ENCODE results near the gene KLHL3. TPM values are rescaled to one million over a fixed set of nuclear protein-coding genes. Genes with fewer than 3 reads are reported as not detected.

Gene KLHL3
- total RNA-seq, 4 donors from 2014 or later: 22.5 to 35.7 (median 27.5) TPM

- Histone ChIP-seq H3K27me3 (no peaks in the 10 kb centered on the region), H3K9me3 (peaks cover 0 to 10% (median 0%) of the 10 kb centered on the region in 4 donors), H3K27ac (no peak overlapping the region), H3K4me3 (no peak overlapping the region), H3K4me1 (peaks cover 0 to 5% (median 0%) of the 10 kb centered on the region in 4 donors), H3K36me3 (peaks cover 0 to 32% (median 0%) of the 10 kb centered on the region in 3 donors)
- WGBS, 2 donors: 48 to 61% methylated on average over 2 of the region's 2 CpGs
- DNase-seq (ENCODE audit: low spot score in 2 of 2): no peak
- TF ChIP-seq POLR2A (IDR thresholded peaks at IDR 0.05) (no peak), CTCF (IDR thresholded peaks at IDR 0.05) (no peak), EP300 (IDR thresholded peaks at IDR 0.05) (no peak)
Observed at GRCh38 chr5:137636099-137636498, 99.8 kb downstream of the KLHL3 start.

GRCh38 chr5:137635521-137635921 lies 100.4 kb downstream of the KLHL3 start:
- DNase-seq (ENCODE audit: low spot score in 2 of 2): no peak
- Histone ChIP-seq H3K4me1 (peaks cover 0 to 8% (median 0%) of the 10 kb centered on the region in 4 donors), H3K4me3 (no peak overlapping the region), H3K9me3 (peaks cover 0 to 10% (median 0%) of the 10 kb centered on the region in 4 donors), H3K36me3 (peaks cover 0 to 32% (median 0%) of the 10 kb centered on the region in 3 donors), H3K27me3 (no peaks in the 10 kb centered on the region), H3K27ac (no peak overlapping the region)
- no peak for TF ChIP-seq EP300 (IDR thresholded peaks at IDR 0.05)
- TF ChIP-seq CTCF (IDR thresholded peaks at IDR 0.05): no peak
- TF ChIP-seq POLR2A (IDR thresholded peaks at IDR 0.05): no peak
- WGBS, 2 donors: 56 to 65% methylated on average over 1 of the region's 1 CpG

GRCh38 chr5:137633896-137634295 lies 102.0 kb downstream of the KLHL3 start:
- peaks cover 0 to 19% (median 0%) of the 10 kb centered on the region in 3 donors for H3K36me3 ChIP-seq
- H3K27ac ChIP-seq: no peak overlapping the region
- no peaks in the 10 kb centered on the region for H3K27me3 ChIP-seq
- TF ChIP-seq EP300 (IDR thresholded peaks at IDR 0.05): no peak
- no peak for TF ChIP-seq CTCF (IDR thresholded peaks at IDR 0.05)
- no peak for DNase-seq (ENCODE audit: low spot score in 2 of 2)
- peaks cover 0 to 17% (median 4%) of the 10 kb centered on the region in 4 donors for H3K4me1 ChIP-seq
- H3K9me3 ChIP-seq: peaks cover 0 to 10% (median 0%) of the 10 kb centered on the region in 4 donors
- WGBS, 2 donors: 95 to 96% methylated on average over 9 of the region's 9 CpGs
- H3K4me3 ChIP-seq: no peak overlapping the region

GRCh38 chr5:137632716-137633115 lies 103.2 kb downstream of the KLHL3 start:
- H3K27ac ChIP-seq: no peak overlapping the region
- peaks cover 0 to 14% (median 0%) of the 10 kb centered on the region in 3 donors for H3K36me3 ChIP-seq
- H3K4me1 ChIP-seq: peaks cover 0 to 17% (median 4%) of the 10 kb centered on the region in 4 donors
- no peaks in the 10 kb centered on the region for H3K27me3 ChIP-seq
- 93 to 97% methylated on average over 3 of the region's 3 CpGs for WGBS, 2 donors
- TF ChIP-seq CTCF (IDR thresholded peaks at IDR 0.05) (no peak), POLR2A (IDR thresholded peaks at IDR 0.05) (no peak), EP300 (IDR thresholded peaks at IDR 0.05) (no peak)
- H3K4me3 ChIP-seq: no peak overlapping the region
- no peak for DNase-seq (ENCODE audit: low spot score in 2 of 2)
- H3K9me3 ChIP-seq: peaks cover 0 to 8% (median 0%) of the 10 kb centered on the region in 4 donors

GRCh38 chr5:137631453-137631852 lies 104.4 kb downstream of the KLHL3 start:
- H3K27me3 ChIP-seq: no peaks in the 10 kb centered on the region
- TF ChIP-seq POLR2A (IDR thresholded peaks at IDR 0.05) (no peak), EP300 (IDR thresholded peaks at IDR 0.05) (no peak), CTCF (IDR thresholded peaks at IDR 0.05) (no peak)
- peaks cover 0 to 3% (median 0%) of the 10 kb centered on the region in 4 donors for H3K9me3 ChIP-seq
- H3K36me3 ChIP-seq: peaks cover 0 to 7% (median 0%) of the 10 kb centered on the region in 3 donors
- peaks cover 0 to 17% (median 4%) of the 10 kb centered on the region in 4 donors for H3K4me1 ChIP-seq
- 79 to 81% methylated on average over 2 of the region's 2 CpGs for WGBS, 2 donors
- H3K4me3 ChIP-seq: no peak overlapping the region
- no peak overlapping the region for H3K27ac ChIP-seq
- DNase-seq (ENCODE audit: low spot score in 2 of 2): no peak
